Midbrain (tissue), 1 donor: ENCODE measurements around the gene PSMD13.
"Not testable (repeated sequence)": the region's sequence is repeated elsewhere in the genome, so short reads cannot be mapped to it uniquely, and the experiment has no call there.

Source experiments
- DNase-seq: peaks from one replicate; lab custom pipeline; 2025; lab: John Stamatoyannopoulos, UW

The PSMD13 gene

GRCh38 chr11:236774-237767 lies at the start of gene PSMD13:
Gene PSMD13, plus strand, starts transcription at chr11:236976. Its CDS starts 74 bp downstream, at chr11:237050.
- DNase-seq: peak; percentile 85

GRCh38 chr11:189200-189783 lies 47.5 kb upstream of the PSMD13 start:
- DNase-seq: not testable (repeated sequence)

GRCh38 chr11:189843-190311 lies 46.9 kb upstream of the PSMD13 start:
- DNase-seq: not testable (repeated sequence)

GRCh38 chr11:190546-190945 lies 46.2 kb upstream of the PSMD13 start:
- DNase-seq: not testable (repeated sequence)

GRCh38 chr11:191490-192478 lies 45.0 kb upstream of the PSMD13 start:
- not testable (repeated sequence) for DNase-seq

GRCh38 chr11:192674-193128 lies 44.1 kb upstream of the PSMD13 start, which contains the start of gene SCGB1C1:
Gene SCGB1C1, plus strand, starts transcription at chr11:193078. Its CDS starts 22 bp downstream, at chr11:193100.
- not testable (repeated sequence) for DNase-seq

- not testable (repeated sequence) for DNase-seq
Observed at GRCh38 chr11:193481-193880, 43.3 kb upstream of the PSMD13 start.

- no peak for DNase-seq
Observed at GRCh38 chr11:196786-197731, 39.7 kb upstream of the PSMD13 start.

GRCh38 chr11:197741-198235 lies 39.0 kb upstream of the PSMD13 start:
- no peak for DNase-seq

GRCh38 chr11:198236-198806 lies 38.5 kb upstream of the PSMD13 start:
- no peak for DNase-seq

GRCh38 chr11:199004-199581 lies 37.7 kb upstream of the PSMD13 start:
- no peak for DNase-seq

GRCh38 chr11:199782-200181 lies 37.0 kb upstream of the PSMD13 start:
- DNase-seq: no peak

GRCh38 chr11:200224-201003 lies 36.4 kb upstream of the PSMD13 start:
- DNase-seq: no peak

GRCh38 chr11:201966-202365 lies 34.8 kb upstream of the PSMD13 start:
- no peak for DNase-seq

- no peak for DNase-seq
Observed at GRCh38 chr11:202490-202889, 34.3 kb upstream of the PSMD13 start.

GRCh38 chr11:203056-203944 lies 33.5 kb upstream of the PSMD13 start:
- DNase-seq: no peak

GRCh38 chr11:203945-204586 lies 32.7 kb upstream of the PSMD13 start:
- DNase-seq: no peak
